Upper lobe of left lung (tissue), 4 donors: ENCODE measurements around the gene KCTD11.

Source experiments
- POLR2A ChIP-seq, 4 donors: fragments of 450-650 bp; IDR thresholded peaks; one replicate each; pipeline ENCODE4 v1.5.1; 2016 to 2017; ENCODE audit warnings: antibody characterized with exemption in 4 of 4, mild to moderate bottlenecking in 2 of 4
- POLR2AphosphoS5 ChIP-seq, 2 donors: sonication (generic); formaldehyde crosslinking; IDR thresholded peaks; one replicate each; pipeline ENCODE4 v1.5.1; 2017; ENCODE audit warnings: antibody characterized with exemption in 2 of 2
- TF ChIP-seq, protein P1 (sequence below), 6 experiments: fragments of 450-650 bp in 4 of 6; fragments of 200-600 bp in 2 of 6; sonication (generic) in 2 of 6; IDR thresholded peaks; one replicate each; pipeline ENCODE4 v1.5.1; 2016 to 2019; ENCODE audit warnings: antibody characterized with exemption in 6 of 6

DNA sequence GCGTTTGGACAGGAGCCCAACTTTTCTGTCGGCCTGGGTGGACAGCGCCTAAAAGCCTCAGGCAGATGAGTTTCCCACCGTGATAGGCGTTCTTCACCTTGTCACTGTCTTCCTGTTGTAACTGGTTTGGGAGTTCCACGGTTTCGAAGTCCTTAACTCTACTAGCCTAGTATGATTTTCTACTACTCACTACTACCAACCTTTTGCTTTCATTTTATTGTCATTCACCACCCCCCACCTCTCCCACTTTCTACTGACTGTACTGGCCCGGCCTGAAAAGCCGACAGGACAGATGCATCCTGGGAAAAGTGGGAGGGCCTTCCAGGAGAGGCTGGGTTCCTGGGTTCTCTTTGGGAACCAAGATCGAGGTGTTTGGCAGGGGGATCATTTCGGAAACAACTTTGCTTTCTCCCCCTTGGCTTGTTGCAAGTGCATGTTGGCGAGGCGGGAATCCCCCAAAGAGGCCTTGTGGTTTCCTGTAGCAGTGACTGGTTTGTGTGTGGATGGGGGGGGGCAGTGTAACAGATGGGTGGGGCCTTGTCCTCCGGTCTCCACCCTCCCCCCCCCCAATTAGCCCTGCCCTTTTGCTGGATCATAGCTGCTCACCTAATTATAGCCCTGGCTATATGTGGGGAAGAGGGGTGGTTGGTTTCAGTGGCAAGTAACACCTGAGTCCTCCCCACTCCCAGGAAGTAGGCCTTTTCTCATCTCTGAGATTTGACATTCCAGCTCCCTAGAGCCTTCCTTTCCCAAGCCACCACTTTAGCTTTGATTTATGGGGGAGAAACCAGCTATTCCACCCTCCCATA is 43.1 kb upstream of the KCTD11 start:
- TF ChIP-seq, protein P1, sequence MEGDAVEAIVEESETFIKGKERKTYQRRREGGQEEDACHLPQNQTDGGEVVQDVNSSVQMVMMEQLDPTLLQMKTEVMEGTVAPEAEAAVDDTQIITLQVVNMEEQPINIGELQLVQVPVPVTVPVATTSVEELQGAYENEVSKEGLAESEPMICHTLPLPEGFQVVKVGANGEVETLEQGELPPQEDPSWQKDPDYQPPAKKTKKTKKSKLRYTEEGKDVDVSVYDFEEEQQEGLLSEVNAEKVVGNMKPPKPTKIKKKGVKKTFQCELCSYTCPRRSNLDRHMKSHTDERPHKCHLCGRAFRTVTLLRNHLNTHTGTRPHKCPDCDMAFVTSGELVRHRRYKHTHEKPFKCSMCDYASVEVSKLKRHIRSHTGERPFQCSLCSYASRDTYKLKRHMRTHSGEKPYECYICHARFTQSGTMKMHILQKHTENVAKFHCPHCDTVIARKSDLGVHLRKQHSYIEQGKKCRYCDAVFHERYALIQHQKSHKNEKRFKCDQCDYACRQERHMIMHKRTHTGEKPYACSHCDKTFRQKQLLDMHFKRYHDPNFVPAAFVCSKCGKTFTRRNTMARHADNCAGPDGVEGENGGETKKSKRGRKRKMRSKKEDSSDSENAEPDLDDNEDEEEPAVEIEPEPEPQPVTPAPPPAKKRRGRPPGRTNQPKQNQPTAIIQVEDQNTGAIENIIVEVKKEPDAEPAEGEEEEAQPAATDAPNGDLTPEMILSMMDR (IDR thresholded peaks at IDR 0.05) = no peak
- TF ChIP-seq POLR2A (IDR thresholded peaks at IDR 0.05) = peak in 2 of 4 donors; percentile 24 to 45
- peak; percentile 17 to 57 for TF ChIP-seq POLR2AphosphoS5 (IDR thresholded peaks at IDR 0.05)
